ENCODE data around the gene ABT1. TPM values are rescaled to one million over a fixed set of nuclear protein-coding genes. Genes with fewer than 3 reads are reported as not detected.

The ABT1 gene
- total and polyA plus RNA-seq, 3 experiments from 2014 or later, result 34.5 to 39.7 (median 36.1) TPM

DNA sequence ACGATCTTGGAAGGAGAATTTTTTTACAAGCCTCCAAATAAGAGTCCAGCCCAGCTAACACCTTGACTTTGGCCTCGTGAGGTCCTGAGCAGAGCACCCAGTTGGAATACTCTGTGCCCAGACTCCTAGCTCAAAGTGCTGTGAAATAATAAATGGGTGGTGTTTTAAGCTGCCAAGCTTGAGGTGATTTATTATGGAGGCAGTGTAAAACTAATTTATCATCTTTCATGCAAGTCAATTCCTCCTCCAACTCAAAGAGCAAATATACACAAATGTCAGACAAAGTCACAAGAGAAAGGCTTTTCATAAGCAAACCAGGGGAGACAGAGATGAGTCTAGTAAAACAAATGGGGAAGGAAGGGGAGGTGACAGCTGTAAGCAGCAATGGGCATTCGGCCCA, 12.7 kb downstream of the ABT1 start:
- H3K36me3 Mint-ChIP-seq, result no peaks in the 10 kb centered on the region
- peaks cover 23 to 24% of the 10 kb centered on the region in 2 donors for H3K27me3 Mint-ChIP-seq
- Histone ChIP-seq H3K27me3 (ENCODE audit: insufficient read depth, low read length, poor library complexity, severe bottlenecking) (peaks cover 13% of the 10 kb centered on the region), H3K4me1 (ENCODE audit: insufficient read depth, low read length) (peaks cover 10% of the 10 kb centered on the region), H3K4me3 (ENCODE audit: low read length) (no peak overlapping the region), H3K27ac (ENCODE audit: low read depth, low read length) (no peak overlapping the region), H3K9me3 (ENCODE audit: low read length) (no peaks in the 10 kb centered on the region), H3K36me3 (ENCODE audit: insufficient read depth, low read length) (no peaks in the 10 kb centered on the region)
- peak overlapping the region in 1 of 8 donors; percentile 64 for H3K27ac Mint-ChIP-seq
- POLR2A ChIA-PET, result no interaction called here
- H3K9me3 Mint-ChIP-seq, result no peaks in the 10 kb centered on the region
- CTCF ChIA-PET, result interaction anchor here (1.4 kb wide), 1 partner anchor 459 kb away, joined by 3 read pairs; no protein-coding TSS in a partner anchor
- H3K4me1 Mint-ChIP-seq, result peaks cover 20 to 21% (median 21%) of the 10 kb centered on the region in 3 donors
- peak overlapping the region in 1 of 7 donors; percentile 46 for H3K4me3 Mint-ChIP-seq
- no peak for DNase-seq

DNA sequence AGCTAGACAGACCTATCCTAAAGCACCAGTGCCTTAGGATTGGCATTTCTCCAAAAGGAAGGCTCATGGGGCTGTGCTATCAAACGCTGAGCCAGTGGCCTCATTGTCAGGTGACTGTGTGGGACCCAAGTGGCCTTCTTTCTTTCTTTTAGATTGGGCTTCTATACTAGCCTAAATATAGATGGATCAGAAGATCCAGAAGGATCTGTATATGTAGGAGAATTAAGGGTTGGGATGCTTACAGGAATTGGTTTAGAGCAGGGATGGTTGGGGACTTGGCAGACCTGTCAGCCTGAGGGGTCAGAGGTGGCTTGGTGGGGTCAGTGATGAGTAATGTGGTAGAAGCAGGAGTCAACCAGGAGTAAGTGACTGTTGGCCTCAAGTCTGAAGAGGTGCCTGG, 14.8 kb downstream of the ABT1 start:
- Histone ChIP-seq H3K27me3 (ENCODE audit: insufficient read depth, low read length, poor library complexity, severe bottlenecking) (peaks cover 20% of the 10 kb centered on the region), H3K4me1 (ENCODE audit: insufficient read depth, low read length) (peaks cover 14% of the 10 kb centered on the region), H3K36me3 (ENCODE audit: insufficient read depth, low read length) (no peaks in the 10 kb centered on the region), H3K4me3 (ENCODE audit: low read length) (no peak overlapping the region), H3K9me3 (ENCODE audit: low read length) (no peaks in the 10 kb centered on the region), H3K27ac (ENCODE audit: low read depth, low read length) (no peak overlapping the region)
- H3K4me3 Mint-ChIP-seq, result no peak overlapping the region
- peaks cover 36 to 46% of the 10 kb centered on the region in 2 donors for H3K27me3 Mint-ChIP-seq
- peaks cover 0 to 8% (median 0%) of the 10 kb centered on the region in 5 donors for H3K9me3 Mint-ChIP-seq
- no peak for DNase-seq
- ChIA-PET CTCF (interaction anchor here (0.6 to 1.6 kb wide), 2 partner anchors 16 to 468 kb away, joined by 3 to 6 read pairs; no protein-coding TSS in a partner anchor), POLR2A (no interaction called here)
- peaks cover 22 to 27% (median 27%) of the 10 kb centered on the region in 3 donors for H3K4me1 Mint-ChIP-seq
- H3K36me3 Mint-ChIP-seq, result peaks cover 0 to 8% (median 0%) of the 10 kb centered on the region in 3 donors
- H3K27ac Mint-ChIP-seq, result peak overlapping the region in 1 of 8 donors; percentile 56

DNA sequence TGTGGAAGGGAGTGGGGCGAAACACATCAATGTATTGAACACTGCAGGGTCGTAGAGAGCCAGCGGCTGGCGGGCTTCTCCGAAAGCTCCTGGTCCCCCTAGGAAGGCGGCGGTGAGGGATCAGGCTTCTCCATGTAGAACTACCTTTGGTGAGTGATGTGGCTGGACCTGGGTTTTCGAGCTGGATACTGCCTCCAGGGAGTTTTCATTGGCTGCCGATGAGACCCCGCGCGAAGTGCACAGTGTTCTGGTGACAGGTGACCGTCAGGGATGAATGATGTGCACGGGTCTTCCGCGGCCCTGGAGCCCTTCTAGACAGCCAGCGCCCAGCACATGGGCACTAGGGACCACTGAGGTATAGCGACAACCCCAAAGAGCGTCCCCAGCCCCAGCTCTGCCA, 16.4 kb downstream of the ABT1 start:
- Histone ChIP-seq H3K36me3 (ENCODE audit: insufficient read depth, low read length) (no peaks in the 10 kb centered on the region), H3K4me1 (ENCODE audit: insufficient read depth, low read length) (peaks cover 14% of the 10 kb centered on the region), H3K4me3 (ENCODE audit: low read length) (no peak overlapping the region), H3K27me3 (ENCODE audit: insufficient read depth, low read length, poor library complexity, severe bottlenecking) (peaks cover 20% of the 10 kb centered on the region), H3K27ac (ENCODE audit: low read depth, low read length) (no peak overlapping the region), H3K9me3 (ENCODE audit: low read length) (no peaks in the 10 kb centered on the region)
- peaks cover 39 to 52% of the 10 kb centered on the region in 2 donors for H3K27me3 Mint-ChIP-seq
- H3K9me3 Mint-ChIP-seq, result peaks cover 0 to 9% (median 0%) of the 10 kb centered on the region in 5 donors
- ChIA-PET POLR2A (no interaction called here), CTCF (interaction anchor here (0.8 to 1.6 kb wide), 2 partner anchors 18 to 466 kb away, joined by 4 to 6 read pairs; no protein-coding TSS in a partner anchor)
- peaks cover 0 to 11% (median 0%) of the 10 kb centered on the region in 3 donors for H3K36me3 Mint-ChIP-seq
- H3K4me1 Mint-ChIP-seq, result peaks cover 14 to 19% (median 17%) of the 10 kb centered on the region in 3 donors
- H3K27ac Mint-ChIP-seq, result no peak overlapping the region
- peak overlapping the region in 4 of 7 donors; percentile 48 to 84 (median 76) for H3K4me3 Mint-ChIP-seq
- DNase-seq, result no peak

DNA sequence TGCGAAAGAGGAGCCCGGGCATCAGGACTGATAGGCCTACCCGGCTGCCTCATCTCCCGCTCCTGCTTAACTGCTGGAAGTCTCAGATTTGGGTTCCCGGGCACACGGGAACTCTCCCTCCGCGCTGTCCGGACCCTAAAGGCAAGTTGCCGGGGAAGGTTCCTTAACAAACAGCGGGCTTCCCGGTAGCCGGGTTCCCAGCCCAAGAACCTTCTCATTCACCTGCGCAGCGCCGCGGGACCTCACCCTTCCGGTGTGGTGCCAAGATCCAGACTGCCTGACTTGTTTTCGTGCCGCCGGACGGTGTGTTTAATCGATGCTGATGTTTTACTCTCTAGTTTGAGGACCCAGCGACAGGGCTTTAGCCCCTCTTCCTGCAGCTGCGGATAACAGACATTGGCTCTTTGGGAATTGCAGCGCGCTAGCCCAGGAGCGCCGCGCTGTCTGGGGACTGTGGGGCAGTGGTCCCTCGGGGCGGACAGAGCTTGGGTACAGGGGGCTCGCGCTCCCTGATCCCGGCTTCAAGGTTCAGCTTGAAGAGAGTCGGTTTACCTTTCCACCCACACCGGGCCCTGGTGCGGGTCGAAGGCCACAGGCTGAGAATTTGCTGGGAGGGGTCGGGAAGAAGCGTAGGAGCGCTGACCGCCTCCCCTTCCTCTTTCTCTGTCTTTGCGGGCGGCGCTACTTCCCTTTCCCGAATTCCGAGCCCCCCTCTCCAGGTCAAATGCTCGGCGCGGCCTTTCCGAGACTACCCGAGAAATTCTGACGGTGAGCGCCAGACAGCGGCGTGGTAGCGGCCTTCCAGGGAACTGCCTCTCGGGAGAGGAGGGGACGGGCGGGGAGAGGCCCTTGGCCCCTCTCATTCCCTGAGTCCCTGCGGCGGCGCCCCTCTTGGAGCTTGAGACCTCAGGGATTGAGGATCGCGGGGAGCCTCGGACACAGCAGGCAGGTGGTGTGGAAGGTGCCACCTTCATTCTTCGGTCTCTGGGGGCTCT, 17.2 kb downstream of the ABT1 start:
- Histone ChIP-seq H3K36me3 (ENCODE audit: insufficient read depth, low read length) (no peaks in the 10 kb centered on the region), H3K9me3 (ENCODE audit: low read length) (no peaks in the 10 kb centered on the region), H3K27ac (ENCODE audit: low read depth, low read length) (no peak overlapping the region), H3K4me3 (ENCODE audit: low read length) (peak overlapping the region; percentile 54), H3K27me3 (ENCODE audit: insufficient read depth, low read length, poor library complexity, severe bottlenecking) (peaks cover 20% of the 10 kb centered on the region), H3K4me1 (ENCODE audit: insufficient read depth, low read length) (peaks cover 14% of the 10 kb centered on the region)
- peaks cover 39 to 57% of the 10 kb centered on the region in 2 donors for H3K27me3 Mint-ChIP-seq
- peak overlapping the region in 3 of 8 donors; percentile 3 to 57 (median 47) for H3K27ac Mint-ChIP-seq
- CTCF ChIA-PET, result interaction anchor here (1.0 kb wide), 1 partner anchor 42 kb away, joined by 3 read pairs; no protein-coding TSS in a partner anchor
- peaks cover 0 to 9% (median 0%) of the 10 kb centered on the region in 5 donors for H3K9me3 Mint-ChIP-seq
- peak in 1 of 5 donors; percentile 50 for DNase-seq
- peaks cover 0 to 11% (median 0%) of the 10 kb centered on the region in 3 donors for H3K36me3 Mint-ChIP-seq
- H3K4me3 Mint-ChIP-seq, result peak overlapping the region; percentile 70 to 87 (median 74)
- POLR2A ChIA-PET, result no interaction called here
- peaks cover 14 to 19% (median 17%) of the 10 kb centered on the region in 3 donors for H3K4me1 Mint-ChIP-seq

DNA sequence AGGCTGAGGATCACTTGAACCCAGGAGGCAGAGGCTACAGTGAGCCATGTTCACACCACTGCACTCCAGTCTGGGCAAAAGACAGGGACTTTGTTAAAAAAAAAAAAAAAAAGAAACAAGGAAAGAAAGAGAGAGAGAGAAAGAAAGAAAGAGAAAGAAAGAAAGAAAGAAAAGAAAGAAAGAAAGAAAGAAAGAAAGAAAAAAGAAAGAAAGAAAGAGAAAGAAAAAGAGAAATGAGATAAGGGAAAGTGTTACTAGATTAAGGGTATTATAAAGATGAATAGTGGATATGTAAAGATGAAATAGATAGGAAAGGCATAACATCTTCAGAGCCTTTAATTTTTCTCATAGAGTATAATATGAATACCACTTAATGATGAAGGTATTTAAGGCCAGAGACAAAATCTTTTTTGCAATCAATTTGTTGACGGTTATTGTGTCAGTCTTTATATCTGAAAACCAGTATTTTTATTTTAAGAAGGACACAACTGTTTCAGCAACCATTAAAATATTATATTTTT, 26.6 kb downstream of the ABT1 start:
- Mint-ChIP-seq H3K9me3 (peaks cover 5 to 16% (median 11%) of the 10 kb centered on the region in 5 donors), H3K27ac (no peak overlapping the region), H3K27me3 (peaks cover 17 to 40% of the 10 kb centered on the region in 2 donors), H3K4me3 (no peak overlapping the region), H3K4me1 (no peaks in the 10 kb centered on the region), H3K36me3 (peaks cover 0 to 20% (median 0%) of the 10 kb centered on the region in 3 donors)
- no peaks in the 10 kb centered on the region for H3K27me3 ChIP-seq (ENCODE audit: insufficient read depth, low read length, poor library complexity, severe bottlenecking)
- POLR2A ChIA-PET, result no interaction called here
- peaks cover 2% of the 10 kb centered on the region for H3K9me3 ChIP-seq (ENCODE audit: low read length)
- no peak overlapping the region for H3K27ac ChIP-seq (ENCODE audit: low read depth, low read length)
- H3K4me3 ChIP-seq (ENCODE audit: low read length), result no peak overlapping the region
- no peaks in the 10 kb centered on the region for H3K36me3 ChIP-seq (ENCODE audit: insufficient read depth, low read length)
- H3K4me1 ChIP-seq (ENCODE audit: insufficient read depth, low read length), result no peaks in the 10 kb centered on the region
- no peak for DNase-seq
- CTCF ChIA-PET, result interaction anchor here (0.7 kb wide), 1 partner anchor 15 kb away, joined by 3 read pairs; no protein-coding TSS in a partner anchor

DNA sequence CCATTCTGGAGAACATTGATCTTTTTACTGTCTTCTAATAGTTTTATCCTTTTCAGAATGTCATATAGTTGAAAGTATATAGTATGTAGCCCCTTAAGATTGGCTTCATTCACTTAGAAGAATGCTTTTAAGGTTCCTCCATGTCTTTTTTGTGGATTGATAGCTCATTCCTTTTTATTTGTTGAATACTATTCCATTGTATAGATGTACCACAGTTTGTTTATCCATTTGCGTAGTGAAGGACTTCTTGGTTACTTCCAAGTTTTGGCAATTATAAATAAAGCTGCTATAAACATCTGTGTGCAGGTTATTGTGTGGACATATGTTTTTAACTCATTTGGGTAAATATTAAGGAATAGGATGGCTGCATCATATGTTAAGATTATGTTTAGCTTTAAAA, 27.8 kb downstream of the ABT1 start:
- DNase-seq, result no peak
- Mint-ChIP-seq H3K4me3 (no peak overlapping the region), H3K9me3 (peaks cover 5 to 18% (median 12%) of the 10 kb centered on the region in 5 donors), H3K27me3 (peaks cover 20 to 37% of the 10 kb centered on the region in 2 donors), H3K4me1 (no peaks in the 10 kb centered on the region), H3K36me3 (peaks cover 0 to 23% (median 0%) of the 10 kb centered on the region in 3 donors), H3K27ac (no peak overlapping the region)
- POLR2A ChIA-PET, result no interaction called here
- Histone ChIP-seq H3K9me3 (ENCODE audit: low read length) (peaks cover 2% of the 10 kb centered on the region), H3K27me3 (ENCODE audit: insufficient read depth, low read length, poor library complexity, severe bottlenecking) (no peaks in the 10 kb centered on the region), H3K36me3 (ENCODE audit: insufficient read depth, low read length) (no peaks in the 10 kb centered on the region), H3K4me1 (ENCODE audit: insufficient read depth, low read length) (no peaks in the 10 kb centered on the region), H3K27ac (ENCODE audit: low read depth, low read length) (no peak overlapping the region), H3K4me3 (ENCODE audit: low read length) (no peak overlapping the region)
- CTCF ChIA-PET, result no interaction called here

GRCh38 chr6:26627843-26628242, 31.1 kb downstream of the ABT1 start:
- Mint-ChIP-seq H3K4me1 (no peaks in the 10 kb centered on the region), H3K27me3 (peaks cover 21 to 23% of the 10 kb centered on the region in 2 donors), H3K27ac (no peak overlapping the region), H3K36me3 (peaks cover 0 to 23% (median 0%) of the 10 kb centered on the region in 3 donors), H3K9me3 (peaks cover 5 to 20% (median 12%) of the 10 kb centered on the region in 5 donors), H3K4me3 (no peak overlapping the region)
- CTCF ChIA-PET, result no interaction called here
- Histone ChIP-seq H3K27me3 (ENCODE audit: insufficient read depth, low read length, poor library complexity, severe bottlenecking) (no peaks in the 10 kb centered on the region), H3K36me3 (ENCODE audit: insufficient read depth, low read length) (no peaks in the 10 kb centered on the region), H3K4me3 (ENCODE audit: low read length) (no peak overlapping the region), H3K27ac (ENCODE audit: low read depth, low read length) (no peak overlapping the region), H3K9me3 (ENCODE audit: low read length) (peaks cover 2% of the 10 kb centered on the region), H3K4me1 (ENCODE audit: insufficient read depth, low read length) (no peaks in the 10 kb centered on the region)
- DNase-seq, result no peak
- POLR2A ChIA-PET, result no interaction called here

Data from CD8-positive, alpha-beta memory T cell (primary cell).